Fibroblast of pulmonary artery (primary cell): Measurements from ENCODE around the gene SEMA4A.
"Not testable (repeated sequence)": the region's sequence is repeated elsewhere in the genome, so short reads cannot be mapped to it uniquely, and the experiment has no call there.

Source experiments
- DNase-seq: peaks from one replicate; pipeline ENCODE4 v3.0.0-alpha.2; 2010; ENCODE audit warnings: low read depth
- H3K4me3 ChIP-seq: replicated peaks from 2 replicates; pipeline ENCODE4 v1.5.1; 2011; ENCODE audit warnings: low read depth, mild to moderate bottlenecking, control low read depth, low read length, moderate library complexity
- CTCF ChIP-seq: IDR thresholded peaks from 2 replicates; pipeline ENCODE4 v1.5.1; 2011; ENCODE audit warnings: mild to moderate bottlenecking, control low read depth, low read length, inconsistent platforms; ENCODE audit errors: missing control alignments

The SEMA4A gene

DNA sequence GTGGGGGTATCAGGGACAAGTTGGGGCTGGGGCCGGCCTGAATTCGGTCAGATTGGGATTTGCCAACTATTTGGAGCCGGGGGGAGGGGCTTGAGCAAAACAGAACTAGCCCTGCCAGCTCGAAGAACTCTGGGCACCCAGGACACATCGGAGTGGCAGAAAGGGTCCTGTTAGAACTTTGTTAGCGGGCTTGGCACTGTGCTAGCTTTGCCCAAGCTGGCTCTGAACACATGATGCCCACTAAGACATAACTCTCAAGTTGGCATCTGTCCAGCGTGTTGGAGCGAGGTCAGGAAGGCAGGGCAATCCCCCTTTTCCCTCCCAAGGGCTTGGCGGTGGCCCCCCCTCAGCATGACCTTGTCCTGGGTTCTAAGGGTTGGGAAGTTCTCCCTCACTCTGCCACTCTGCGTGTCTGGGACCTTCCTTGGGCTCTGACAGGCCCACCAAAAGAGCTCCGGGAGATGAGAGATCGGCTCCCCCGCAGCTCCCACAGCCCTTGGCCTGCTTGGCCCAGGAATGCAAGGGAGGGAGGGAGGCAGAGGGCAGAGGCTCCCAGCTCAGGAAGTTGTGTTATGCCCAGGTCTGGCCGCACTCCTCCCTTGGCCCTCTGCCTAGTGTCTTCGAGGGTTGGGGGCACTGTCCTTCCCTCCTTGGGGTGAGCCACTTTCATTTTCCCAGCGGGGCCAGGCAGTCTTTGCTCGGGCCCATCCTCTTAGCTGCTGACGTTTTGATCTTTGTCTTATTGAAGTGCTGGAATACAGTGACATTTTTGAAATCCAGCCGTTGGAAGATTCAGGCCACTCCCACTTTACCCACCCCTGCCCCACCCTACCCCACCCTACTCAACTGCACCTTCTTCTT is 37.6 kb upstream of the SEMA4A start:
- TF ChIP-seq CTCF: no peak
- peak overlapping the region; percentile 99 for H3K4me3 ChIP-seq
- peak; percentile 85 for DNase-seq

GRCh38 chr1:156116731-156117130 is 36.7 kb upstream of the SEMA4A start:
- H3K4me3 ChIP-seq: peak overlapping the region; percentile 99
- DNase-seq: not testable (repeated sequence)

DNA sequence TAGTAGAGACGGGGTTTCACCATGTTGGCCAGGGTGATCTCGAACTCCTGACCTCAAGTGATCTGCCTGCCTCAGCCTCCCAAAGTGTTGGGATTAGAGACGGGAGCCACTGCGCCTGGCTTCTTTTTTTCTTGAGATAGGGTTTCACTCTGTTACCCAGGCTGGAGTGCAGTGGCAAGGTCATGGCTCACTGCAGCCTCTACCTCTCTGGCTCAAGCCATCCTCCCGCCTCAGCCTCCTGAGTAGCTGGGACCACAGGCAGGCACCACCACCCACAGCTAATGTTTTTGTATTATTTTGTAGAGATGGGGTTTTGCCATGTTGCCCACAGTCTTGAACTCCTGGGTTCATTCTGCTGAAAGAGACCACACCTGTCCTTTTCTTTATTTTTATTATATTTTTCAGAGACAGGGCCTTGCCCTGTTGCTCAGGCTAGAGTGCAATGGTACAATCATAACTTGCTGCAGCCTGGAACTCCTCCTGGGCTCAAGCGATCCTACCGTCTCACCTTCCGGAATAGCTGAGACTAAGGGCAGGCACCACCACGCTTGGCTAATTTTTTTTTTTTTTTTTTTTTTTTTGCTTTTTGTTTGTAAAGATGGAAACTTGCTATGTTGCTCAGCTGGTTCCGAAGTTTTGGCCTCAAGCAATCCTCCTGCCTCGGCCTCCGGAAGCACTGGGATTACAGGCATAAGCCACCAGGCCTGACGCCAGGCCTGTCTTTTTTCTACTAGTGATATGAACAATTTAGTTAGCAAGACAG is 35.8 kb upstream of the SEMA4A start:
- TF ChIP-seq CTCF: no peak
- no peak for DNase-seq

DNA sequence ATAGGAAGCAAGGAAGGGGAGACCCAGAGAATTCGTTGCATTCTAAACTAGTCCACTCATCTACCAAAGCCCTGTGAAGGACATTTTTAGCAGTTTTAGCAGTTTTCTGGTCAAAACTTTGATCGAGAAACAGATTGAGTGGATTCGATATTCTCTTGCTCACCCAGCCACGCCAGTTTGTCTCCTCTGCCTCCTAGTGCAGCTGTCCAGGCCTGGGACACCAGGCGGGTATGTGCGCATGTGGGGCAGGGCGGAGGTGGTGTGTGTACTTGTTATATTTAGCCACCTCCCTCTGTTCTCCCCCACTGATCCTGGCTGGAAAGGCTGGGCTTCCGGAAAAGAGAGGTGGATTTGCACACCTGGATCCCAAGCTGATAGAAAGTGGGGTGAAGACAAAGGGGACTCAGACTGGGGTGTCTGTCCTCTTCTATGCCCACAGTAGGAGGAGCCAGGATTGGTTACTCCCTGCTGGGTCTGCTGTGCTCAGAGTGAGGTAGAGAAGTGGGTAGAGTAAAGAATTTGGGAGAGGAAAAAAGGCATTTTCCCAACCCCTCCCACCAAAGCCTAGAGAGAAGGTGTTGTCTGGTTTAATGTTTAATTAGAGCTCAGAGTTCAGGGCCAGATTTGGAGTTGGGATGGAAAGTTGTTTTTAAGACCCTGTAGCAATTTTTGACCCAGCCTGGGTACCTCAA is 35.1 kb upstream of the SEMA4A start:
- peak overlapping the region; percentile 99 for H3K4me3 ChIP-seq
- TF ChIP-seq CTCF: no peak
- DNase-seq: no peak

More for the DNA sequence above, 35.8 kb upstream of the SEMA4A start:
- peak overlapping the region; percentile 99 for H3K4me3 ChIP-seq

GRCh38 chr1:156119503-156120209 is 33.7 kb upstream of the SEMA4A start:
- TF ChIP-seq CTCF: no peak
- DNase-seq: peak; percentile 58
- H3K4me3 ChIP-seq: peak overlapping the region; percentile 28

GRCh38 chr1:156120318-156120717 is 33.1 kb upstream of the SEMA4A start:
- H3K4me3 ChIP-seq: no peak overlapping the region
- DNase-seq: no peak
- TF ChIP-seq CTCF: no peak

DNA sequence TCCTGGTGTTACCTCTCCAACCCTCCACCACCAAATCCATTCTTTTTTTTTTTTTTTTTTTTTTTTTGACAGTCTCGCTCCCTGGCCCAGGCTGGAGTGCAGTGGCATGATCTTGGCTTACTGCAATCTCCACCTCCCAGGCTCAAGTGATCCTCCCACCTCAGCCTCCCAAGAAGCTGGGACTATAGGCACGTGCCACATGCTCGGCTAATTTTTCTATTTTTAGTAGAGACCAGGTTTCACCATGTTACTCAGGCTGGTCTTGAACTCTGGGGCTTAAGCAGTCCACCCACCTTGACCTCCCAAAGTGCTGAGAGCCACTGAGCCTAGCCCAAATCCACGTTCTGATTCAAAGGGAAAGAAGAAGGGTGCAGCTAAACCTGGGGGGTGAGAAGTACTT is 32.4 kb upstream of the SEMA4A start:
- H3K4me3 ChIP-seq, DNase-seq: not testable (repeated sequence)
